GM18517 (cell line): ENCODE results near the gene GIPC3.
"Not testable (repeated sequence)": the region's sequence is repeated elsewhere in the genome, so short reads cannot be mapped to it uniquely, and the experiment has no call there.

Experiments
- ATAC-seq: cut with Tn5 transposase; IDR thresholded peaks from one replicate; pipeline ENCODE4 v1.9.1; 2021; ENCODE audit warnings: mild to moderate bottlenecking, moderate library complexity; ENCODE audit not compliant: unreplicated experiment

The GIPC3 gene

DNA sequence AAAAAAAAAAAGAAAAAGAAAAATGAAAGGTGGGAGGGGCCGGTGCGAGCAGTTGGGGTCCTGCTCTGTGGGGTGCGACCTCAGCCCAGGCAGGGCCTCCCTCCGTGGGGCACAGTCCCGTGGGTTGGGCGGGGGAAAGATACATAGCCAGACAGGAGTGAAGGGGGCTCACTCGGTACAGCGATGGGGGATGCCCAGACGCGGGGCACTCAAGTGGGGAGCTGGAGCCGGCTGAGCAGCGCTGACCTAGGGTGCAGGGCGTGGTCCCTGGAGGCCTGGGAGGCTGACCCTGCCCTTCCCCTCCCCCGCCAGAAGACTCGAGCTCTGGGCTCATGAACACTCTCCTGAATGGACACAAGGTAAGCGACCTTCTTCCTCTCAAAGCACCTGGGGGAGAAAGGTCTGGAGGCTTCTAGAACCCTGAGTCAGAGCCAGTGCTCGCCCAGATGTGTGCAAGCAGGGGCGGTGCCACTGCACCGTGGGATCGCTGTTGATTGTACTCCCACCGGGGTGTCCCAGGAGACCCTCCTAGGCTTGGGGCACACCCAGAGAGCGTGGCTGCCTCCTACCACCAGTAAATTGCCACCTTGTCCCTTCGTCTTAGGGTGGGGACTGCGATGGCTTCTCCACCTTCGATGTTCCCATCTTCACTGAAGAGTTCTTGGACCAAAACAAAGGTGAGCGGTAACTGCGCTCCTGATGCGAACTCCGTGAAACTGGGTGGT lies 9.2 kb upstream of the GIPC3 start:
- ATAC-seq, result no peak

DNA sequence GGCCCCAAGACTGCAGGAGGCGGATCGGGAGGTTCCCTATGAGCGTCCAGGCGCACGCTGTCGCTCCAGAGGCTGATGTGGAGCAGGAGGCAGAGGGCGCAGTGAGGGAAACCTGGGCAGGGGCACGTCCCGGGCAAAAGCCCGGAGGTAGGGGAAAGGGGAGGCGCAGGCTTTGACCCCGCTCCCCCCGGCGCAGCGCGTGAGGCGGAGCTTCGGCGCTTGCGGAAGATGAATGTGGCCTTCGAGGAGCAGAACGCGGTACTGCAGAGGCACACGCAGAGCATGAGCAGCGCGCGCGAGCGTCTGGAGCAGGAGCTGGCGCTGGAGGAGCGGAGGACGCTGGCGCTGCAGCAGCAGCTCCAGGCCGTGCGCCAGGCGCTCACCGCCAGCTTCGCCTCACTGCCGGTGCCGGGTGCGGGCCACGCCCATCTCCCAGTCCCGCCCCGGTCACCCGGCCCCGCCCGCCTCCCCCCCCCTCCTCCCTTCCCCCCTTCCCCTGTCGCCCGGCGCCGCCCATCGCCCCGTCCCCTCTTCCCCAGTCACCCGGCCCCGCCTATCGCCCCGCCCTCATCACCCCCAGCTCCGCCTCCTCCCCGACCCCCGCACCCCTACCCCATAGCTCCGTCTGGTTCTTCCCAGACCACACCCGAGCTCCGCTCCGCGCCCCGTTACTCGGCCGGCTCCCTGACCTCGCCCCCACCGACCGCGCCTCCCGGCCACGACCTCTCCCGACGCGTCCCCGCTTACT lies 8.4 kb upstream of the GIPC3 start:
- no peak for ATAC-seq

- no peak for ATAC-seq
Measured at GRCh38 chr19:3577723-3578344, 7.4 kb upstream of the GIPC3 start.

- no peak for ATAC-seq
Measured at GRCh38 chr19:3578390-3578789, 6.9 kb upstream of the GIPC3 start.

DNA sequence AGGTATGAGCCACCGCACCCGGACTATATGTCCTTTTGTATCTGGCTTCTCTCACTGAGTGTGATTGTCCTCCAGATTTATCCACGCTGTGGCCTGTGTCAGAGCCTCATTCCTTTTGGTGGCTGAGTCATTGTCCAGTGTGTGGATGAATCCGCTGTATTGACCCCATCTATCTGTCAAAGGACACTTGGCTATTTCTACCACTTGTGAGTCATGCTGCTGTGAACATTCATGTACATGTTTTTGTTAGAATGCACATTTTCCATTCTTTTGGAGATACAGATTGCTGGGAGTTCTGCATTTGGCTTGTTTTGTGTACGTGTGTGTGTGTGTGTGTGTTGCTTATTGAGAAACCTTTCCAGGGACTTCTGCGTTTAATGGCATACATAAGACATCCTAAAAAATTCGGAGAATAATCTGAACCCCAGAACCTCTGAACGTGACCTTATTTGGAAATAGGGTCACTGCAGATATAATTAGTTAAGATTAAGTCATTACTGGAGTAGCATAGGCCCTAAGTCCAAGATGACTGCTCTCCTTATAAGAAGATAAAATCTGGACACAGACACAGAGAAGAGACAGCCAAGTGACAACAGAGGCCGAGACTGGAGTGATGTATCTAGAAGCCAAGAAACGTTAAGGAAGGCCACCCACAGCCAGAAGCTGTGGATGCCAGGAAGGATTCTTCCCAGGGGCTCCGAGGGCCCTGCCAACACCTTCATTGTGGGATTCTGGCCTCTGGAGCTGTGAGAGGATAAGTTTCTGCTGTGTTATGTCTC lies 4.9 kb upstream of the GIPC3 start:
- no peak for ATAC-seq

DNA sequence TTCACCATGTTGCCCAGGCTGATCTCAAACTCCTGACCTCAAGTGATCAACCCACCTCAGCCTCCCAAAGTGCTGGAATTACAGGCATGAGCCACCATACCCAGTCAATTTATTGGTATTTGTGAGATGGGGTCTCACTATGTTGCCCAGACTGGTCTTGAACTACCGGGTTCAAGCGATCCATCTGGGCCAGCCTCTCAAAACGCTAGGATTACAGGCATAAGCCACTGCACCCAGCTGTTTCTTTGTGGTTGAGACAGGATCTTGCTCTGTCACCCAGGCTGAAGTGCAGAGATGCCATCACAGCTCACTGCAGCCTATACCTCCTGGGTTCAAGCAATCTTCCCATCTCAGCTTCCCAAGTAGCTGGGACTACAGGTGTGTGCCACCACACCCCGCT lies 3.5 kb upstream of the GIPC3 start:
- not testable (repeated sequence) for ATAC-seq

DNA sequence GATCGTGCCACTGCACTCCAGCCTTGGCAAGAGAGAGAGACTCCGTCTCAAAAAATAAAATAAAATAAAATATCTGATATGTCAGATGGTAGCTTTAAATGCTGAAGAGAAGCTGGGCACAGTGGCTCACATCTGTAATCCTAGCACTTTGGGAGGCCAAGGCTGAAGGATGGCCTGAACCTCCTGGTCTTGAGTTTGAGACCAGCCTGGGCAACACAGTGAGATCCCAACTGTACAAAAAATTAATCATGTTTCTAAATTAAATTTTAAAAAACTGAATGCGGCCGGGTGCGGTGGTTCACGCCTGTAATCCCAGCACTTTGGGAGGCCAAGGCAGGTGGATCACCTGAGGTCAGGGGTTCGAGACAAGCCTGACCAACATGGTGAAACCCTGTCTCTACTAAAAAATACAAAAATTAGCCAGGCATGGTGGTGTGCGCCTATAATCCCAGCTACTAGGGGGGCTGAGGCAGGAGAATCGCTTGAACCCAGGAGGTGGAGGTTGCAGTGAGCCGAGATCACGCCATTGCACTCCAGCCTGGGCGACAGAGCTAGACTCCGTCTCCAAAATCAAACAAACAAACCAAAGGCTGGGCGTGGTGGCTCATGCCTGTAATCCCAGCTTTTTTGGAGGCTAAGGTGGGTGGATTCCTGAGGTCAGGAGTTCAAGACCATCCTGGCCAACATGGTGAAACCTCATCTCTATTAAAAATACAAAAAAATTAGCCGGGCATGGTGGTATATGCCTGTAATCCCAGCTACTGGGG lies 1.1 kb upstream of the GIPC3 start:
- not testable (repeated sequence) for ATAC-seq

DNA sequence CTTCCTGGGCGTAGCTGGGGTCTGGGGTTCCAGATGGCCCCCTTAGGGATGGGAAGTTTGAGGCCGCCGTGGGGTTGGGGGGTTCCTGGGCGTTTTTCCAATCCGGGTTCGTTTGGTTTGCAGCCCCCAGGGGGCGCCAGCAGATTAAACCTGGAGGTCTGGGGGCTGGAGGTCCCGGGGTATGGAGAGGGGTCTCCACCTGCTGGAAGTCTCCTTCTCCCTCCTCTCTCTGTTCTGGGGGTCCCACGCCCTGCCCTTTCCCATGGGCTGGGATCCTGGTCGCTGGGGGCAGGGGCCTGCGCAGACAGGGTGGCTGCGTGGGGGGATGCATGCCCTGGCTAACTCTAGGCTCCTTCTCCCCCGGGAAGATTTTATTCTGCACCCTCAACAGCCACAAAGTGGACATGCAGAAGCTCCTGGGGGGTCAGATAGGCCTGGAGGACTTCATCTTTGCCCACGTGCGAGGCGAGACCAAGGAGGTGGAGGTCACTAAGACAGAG lies 899 bp downstream of the GIPC3 start:
- no peak for ATAC-seq

- no peak for ATAC-seq
Measured at GRCh38 chr19:3586707-3587346, 1.5 kb downstream of the GIPC3 start.

GRCh38 chr19:3589439-3589838 lies 4.2 kb downstream of the GIPC3 start:
- ATAC-seq, result no peak

GRCh38 chr19:3589949-3590348 lies 4.7 kb downstream of the GIPC3 start:
- ATAC-seq, result no peak

GRCh38 chr19:3590991-3591659 lies 5.8 kb downstream of the GIPC3 start:
- ATAC-seq, result no peak

DNA sequence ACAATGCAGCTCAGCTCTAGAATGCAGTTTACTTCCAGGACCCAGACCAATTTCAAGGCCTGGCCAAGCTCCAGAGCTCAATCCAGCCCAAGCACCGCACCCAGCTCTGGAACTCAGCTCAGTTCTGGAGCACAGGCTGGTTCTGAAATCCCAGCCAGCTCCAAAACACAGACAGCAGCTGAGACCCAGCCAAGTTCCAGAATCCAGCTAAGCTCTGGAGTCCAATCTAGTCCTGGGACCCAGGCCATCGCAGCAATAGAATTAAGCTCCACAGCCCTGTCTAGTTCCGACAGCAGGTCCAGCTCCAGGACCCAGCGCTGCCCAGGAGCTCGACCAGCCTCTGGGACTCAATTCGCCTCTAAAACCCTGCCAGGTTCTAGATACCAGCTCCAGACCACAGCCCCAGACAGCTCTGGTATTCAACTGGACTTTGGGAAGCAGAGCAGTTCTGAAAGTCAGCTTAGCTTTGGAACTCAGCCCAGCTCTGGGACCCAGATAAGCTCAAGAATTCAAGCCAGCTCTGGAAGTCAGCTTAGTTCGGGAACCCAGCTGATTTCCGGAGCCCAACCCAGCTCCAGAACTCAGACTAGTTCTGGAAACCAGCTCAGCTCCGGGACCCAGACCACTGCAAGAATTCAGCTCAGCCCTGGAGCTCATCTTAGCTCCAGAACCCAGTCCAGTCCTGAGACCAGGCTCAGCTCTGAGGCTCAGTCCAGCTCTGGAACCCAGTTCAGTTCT lies 6.8 kb downstream of the GIPC3 start:
- no peak for ATAC-seq

- no peak for ATAC-seq
Measured at GRCh38 chr19:3593156-3593555, 7.9 kb downstream of the GIPC3 start.

DNA sequence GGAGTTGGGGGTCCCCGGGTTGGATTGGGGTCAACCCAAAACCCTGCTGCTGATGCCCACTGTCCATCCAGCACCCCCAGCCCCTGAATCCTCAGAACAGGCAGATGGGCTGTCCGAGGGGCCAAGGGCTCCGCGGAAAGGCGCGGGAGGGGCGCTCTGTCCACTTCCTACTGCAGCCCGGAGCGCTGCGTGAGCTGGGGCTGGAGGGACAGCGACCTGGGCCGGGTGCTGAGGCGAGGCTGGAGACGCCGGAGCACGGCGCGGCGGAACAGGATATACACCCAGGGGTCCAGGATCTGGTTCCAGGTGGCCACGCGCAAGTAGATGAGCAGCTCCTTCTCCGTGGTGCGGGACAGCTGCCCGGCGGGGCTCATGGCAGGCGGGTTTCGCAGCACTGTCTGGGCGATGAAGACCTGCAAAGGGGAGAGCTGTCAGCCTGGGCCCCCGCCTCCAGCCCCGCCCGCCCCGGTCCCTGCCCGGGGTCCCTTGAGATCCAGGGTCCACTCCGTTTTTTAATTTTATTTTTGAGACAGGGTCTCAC lies 10.3 kb downstream of the GIPC3 start:
- no peak for ATAC-seq

DNA sequence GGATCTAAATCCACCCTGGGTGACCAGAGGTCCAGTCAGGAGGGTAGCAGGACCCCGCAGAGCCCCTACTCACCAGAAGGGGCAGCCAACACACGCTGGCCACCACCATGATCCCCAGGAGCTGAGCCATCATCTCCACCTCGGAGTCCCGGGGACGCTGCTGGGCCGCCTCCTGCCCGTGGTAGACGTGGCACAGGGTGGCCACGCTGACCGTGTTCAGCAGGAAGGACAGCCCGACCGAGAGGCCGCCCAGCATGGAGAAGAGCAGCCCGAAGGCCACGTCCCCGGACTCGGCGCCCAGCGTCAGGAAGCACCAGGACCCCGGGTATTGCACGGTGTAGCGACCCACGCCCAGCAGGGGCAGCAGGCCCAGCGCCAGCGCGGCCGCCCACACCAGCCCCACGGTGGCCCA lies 14.5 kb downstream of the GIPC3 start:
- ATAC-seq, result no peak

DNA sequence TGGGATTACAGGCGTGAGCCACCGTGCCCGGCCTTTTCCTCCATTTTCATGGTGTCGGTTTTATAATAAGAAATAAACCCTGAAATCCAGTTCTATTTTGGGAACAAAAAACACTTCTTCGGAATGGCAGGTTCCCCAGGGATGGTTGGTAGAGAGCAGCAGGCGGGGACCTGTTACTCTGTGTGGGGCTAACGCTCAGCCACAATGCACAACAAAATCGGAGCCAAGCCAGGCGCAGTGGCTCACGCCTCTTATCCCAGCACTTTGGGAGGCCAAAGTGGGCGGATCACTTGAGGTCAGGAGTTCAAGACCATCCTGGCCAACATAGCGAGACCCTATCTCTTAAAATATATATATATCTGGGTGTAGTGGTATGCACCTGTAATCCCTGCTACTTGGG lies 15.7 kb downstream of the GIPC3 start:
- no peak for ATAC-seq

GRCh38 chr19:3603121-3603811 lies 18.0 kb downstream of the GIPC3 start:
- ATAC-seq, result no peak
